HG02938 (cell line): ENCODE results near the gene TMEM223.
"Not testable (repeated sequence)": the region's sequence is repeated elsewhere in the genome, so short reads cannot be mapped to it uniquely, and the experiment has no call there.

ENCODE experiments used
- ATAC-seq: cut with Tn5 transposase; IDR thresholded peaks from one replicate; pipeline ENCODE4 v1.9.1; 2021; ENCODE audit warnings: mild to moderate bottlenecking, moderate library complexity; ENCODE audit not compliant: unreplicated experiment

Gene TMEM223

GRCh38 chr11:62755086-62755615 is 36.7 kb downstream of the TMEM223 start:
- ATAC-seq = no peak

DNA sequence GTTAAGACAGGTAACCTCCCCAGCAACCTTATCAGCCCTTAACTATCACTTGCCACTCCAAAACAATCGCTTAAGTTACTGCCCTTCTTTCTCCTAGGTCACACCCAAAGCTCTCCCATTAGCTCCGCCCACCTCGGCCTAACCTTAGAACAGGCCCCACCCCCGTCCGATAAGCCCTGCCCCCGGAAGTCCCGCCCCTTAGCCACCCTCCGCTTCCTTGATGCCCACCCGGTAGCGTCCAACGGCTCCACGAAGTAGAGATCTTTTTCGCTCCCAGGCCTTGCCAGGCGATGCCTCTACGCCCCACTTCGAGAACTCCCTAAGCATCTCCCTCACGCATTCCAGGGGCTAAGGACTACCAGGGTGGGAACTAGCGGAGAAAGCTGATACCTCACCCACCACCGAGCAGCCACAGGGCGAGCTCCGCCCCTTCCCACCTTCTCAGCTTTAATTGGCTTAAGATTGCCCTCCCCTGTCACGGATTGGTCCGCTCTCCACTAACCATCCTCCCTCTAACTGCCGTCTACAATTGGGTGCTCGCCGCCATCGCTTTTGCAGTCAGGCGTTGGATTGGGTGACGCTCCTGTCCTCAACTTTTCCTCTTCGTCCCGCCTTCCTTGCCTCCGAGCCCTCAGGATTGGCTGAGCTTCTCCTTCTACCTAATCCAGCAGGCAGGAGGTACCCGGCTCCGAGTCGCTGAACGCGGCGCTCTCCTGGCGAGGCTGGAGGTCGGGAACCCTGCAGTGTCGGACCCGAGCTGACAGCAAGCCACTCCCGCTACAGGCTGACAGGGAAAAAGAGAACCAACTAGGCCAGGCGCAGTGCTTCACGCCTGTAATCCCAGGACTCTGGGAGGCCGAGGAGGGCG is 37.8 kb downstream of the TMEM223 start, which contains the start of gene ZBTB3:
Gene ZBTB3 (minus strand): TSS at position 425 of the 868 bp plus-strand sequence. CDS start 496 bp downstream, outside the sequence.
- ATAC-seq = peak; percentile 96

- no peak for ATAC-seq
These were observed 38.6 kb downstream of the TMEM223 start for GRCh38 chr11:62752994-62753735.

GRCh38 chr11:62752177-62752785 is 39.5 kb downstream of the TMEM223 start:
- no peak for ATAC-seq

- not testable (repeated sequence) for ATAC-seq
These were observed 41.9 kb downstream of the TMEM223 start for GRCh38 chr11:62749931-62750330.

- no peak for ATAC-seq
These were observed 44.2 kb downstream of the TMEM223 start for GRCh38 chr11:62747475-62748160.
